SK-N-SH (cell line): ENCODE results near the gene EIF4E.

Source experiments
- CHD2 ChIP-seq: fragments of 150-350 bp; IDR thresholded peaks from 2 replicates; pipeline ENCODE4 v1.6.1; 2018; ENCODE audit warnings: low read length; ENCODE audit not compliant: partially characterized antibody
- CTCF ChIP-seq: fragments of 200-600 bp; sonication (generic); IDR thresholded peaks from 2 replicates; pipeline ENCODE4 v1.6.1; 2017; ENCODE audit warnings: antibody characterized with exemption, mild to moderate bottlenecking, moderate library complexity
- EP300 ChIP-seq, 2 experiments: IDR thresholded peaks; 2 replicates each; pipeline versions ENCODE4 v1.4.0 to v1.6.1; 2012; ENCODE audit warnings: borderline replicate concordance in 1 of 2, low read depth in 1 of 2, low read length in 1 of 2
- EZH2phosphoT487 ChIP-seq: fragments of 200-600 bp; sonication (generic); IDR thresholded peaks from 2 replicates; pipeline ENCODE4 v1.6.1; 2017; ENCODE audit warnings: low read depth, mixed run types, mild to moderate bottlenecking, antibody characterized with exemption, moderate library complexity, borderline replicate concordance
- IRF3 ChIP-seq: fragments of 150-350 bp; IDR thresholded peaks from 2 replicates; pipeline ENCODE4 v1.6.1; 2016; ENCODE audit warnings: mild to moderate bottlenecking, low read depth, low read length
- NRF1 ChIP-seq: IDR thresholded peaks from 2 replicates; pipeline ENCODE4 v1.6.1; 2012; ENCODE audit warnings: low read depth, mild to moderate bottlenecking, low read length
- POLR2AphosphoS5 ChIP-seq: IDR thresholded peaks from 2 replicates; pipeline ENCODE4 v1.6.1; 2012; ENCODE audit warnings: low read depth, low read length
- RXRA ChIP-seq: IDR thresholded peaks from 2 replicates; pipeline ENCODE4 v1.4.0; 2012; ENCODE audit warnings: low read depth, mild to moderate bottlenecking, borderline replicate concordance
- SIN3A ChIP-seq: IDR thresholded peaks from 2 replicates; pipeline ENCODE4 v1.6.1; 2012; ENCODE audit warnings: low read depth, mild to moderate bottlenecking, low read length, moderate library complexity, borderline replicate concordance
- TAF1 ChIP-seq: IDR thresholded peaks from 2 replicates; pipeline ENCODE4 v1.6.1; 2012; ENCODE audit warnings: low read depth, mild to moderate bottlenecking, low read length, moderate library complexity, borderline replicate concordance
- ZBTB33 ChIP-seq: IDR thresholded peaks from 2 replicates; pipeline ENCODE4 v1.4.0; 2012; ENCODE audit warnings: low read depth, borderline replicate concordance

GRCh38 chr4:98937986-98938720 is 9.2 kb upstream of the EIF4E start:
- no peak for TF ChIP-seq EZH2phosphoT487
- no peak for TF ChIP-seq CTCF
- no peak for TF ChIP-seq POLR2AphosphoS5
- TF ChIP-seq ZBTB33: no peak
- TF ChIP-seq SIN3A: no peak
- TF ChIP-seq NRF1: no peak
- no peak for TF ChIP-seq IRF3
- TF ChIP-seq RXRA: no peak
- TF ChIP-seq CHD2: no peak
- no peak for TF ChIP-seq EP300 (IDR thresholded peaks at IDR 0.05; ENCODE audit: borderline replicate concordance in 1 of 2, low read depth in 1 of 2, low read length in 1 of 2)
- no peak for TF ChIP-seq TAF1
